HCT116 (cell line): ENCODE results near the gene BLID. TPM values are rescaled to one million over a fixed set of nuclear protein-coding genes. Genes with fewer than 3 reads are reported as not detected.

Experiments used
- ATAC-seq: fragments of 200-7000 bp; cut with Tn5 transposase; 2 replicates; pipeline ENCODE4 v1.9.1; 2020; ENCODE audit warnings: mild to moderate bottlenecking, moderate library complexity
- BruUV-seq: library from RNA; stranded (reverse); fragments of 400-500 nt; replicated peaks from 2 replicates; lab custom pipeline; 2021; lab: Mats Ljungman, UMichigan
- CTCF ChIA-PET: fragments of 300-600 bp; sonication (Branson Sonifier 250); formaldehyde crosslinking; loops from one replicate; lab custom pipeline; 2021; ENCODE audit warnings: antibody characterized with exemption; lab: Charles Lee
- POLR2A ChIA-PET: fragments of 300-600, 350-600 bp; sonication (Branson Sonifier 250); formaldehyde crosslinking; loops from one replicate; lab custom pipeline; 2021; ENCODE audit warnings: antibody characterized with exemption; lab: Charles Lee
- RAD21 ChIA-PET, 2 experiments: fragments of 300-600 bp; sonication (Branson Sonifier 250); formaldehyde crosslinking; loops; one replicate each; lab custom pipeline; 2023; ENCODE audit warnings: low total read pairs in 2 of 2; ENCODE audit not compliant: uncharacterized antibody in 2 of 2, unreplicated experiment in 2 of 2, low non-redundant PET in 1 of 2; lab: Charles Lee
- DNase-seq: peaks from one replicate; pipeline ENCODE4 v3.0.0-alpha.2; 2010; ENCODE audit warnings: low read depth, low spot score
- H2AFZ ChIP-seq: fragments of 200-600 bp; shearing (Covaris generic), sonication (generic); 2 replicates; pipeline ENCODE4 v1.6.1; 2017; ENCODE audit warnings: low read depth, mixed run types, mixed read lengths, antibody characterized with exemption, low read length; ENCODE audit not compliant: poor library complexity, severe bottlenecking
- H3K27ac ChIP-seq: 2 replicates; pipeline ENCODE4 v1.5.1; 2012; ENCODE audit warnings: low read depth, low read length
- H3K27me3 ChIP-seq: fragments of 200-600 bp; sonication (generic); 2 replicates; pipeline ENCODE4 v1.6.1; 2016; ENCODE audit warnings: mixed run types, low read length, mixed read lengths; ENCODE audit not compliant: insufficient read depth
- H3K36me3 ChIP-seq, 2 experiments: fragments of 200-500 bp in 1 of 2; fragments of 200-600 bp in 1 of 2; sonication (Bioruptor generic) in 1 of 2; sonication (generic) in 1 of 2; 2 replicates each; pipeline versions ENCODE4 v1.5.1 to v1.6.1; 2014 to 2016; ENCODE audit warnings: low read length in 2 of 2, inconsistent platforms in 1 of 2, mixed read lengths in 1 of 2, mixed run types in 1 of 2; ENCODE audit not compliant: insufficient read depth in 2 of 2, control insufficient read depth in 1 of 2
- H3K4me1 ChIP-seq, 2 experiments: fragments of 200-600 bp in 1 of 2; sonication (generic) in 1 of 2; 2 replicates each; pipeline versions ENCODE4 v1.5.1 to v1.6.1; 2012 to 2017; ENCODE audit warnings: low read length in 2 of 2, inconsistent platforms in 1 of 2, mild to moderate bottlenecking in 1 of 2, mixed read lengths in 1 of 2, mixed run types in 1 of 2, moderate library complexity in 1 of 2; ENCODE audit not compliant: insufficient read depth in 2 of 2, control insufficient read depth in 1 of 2
- H3K4me2 ChIP-seq: fragments of 200-600 bp; sonication (generic); 2 replicates; pipeline ENCODE4 v1.6.1; 2017; ENCODE audit warnings: mixed run types, low read length, mixed read lengths
- H3K4me3 ChIP-seq, 2 experiments: fragments of 200-600 bp in 1 of 2; sonication (generic) in 1 of 2; replicated peaks in 1 of 2; 2 replicates each; pipeline ENCODE4 v1.5.1; 2011 to 2016; ENCODE audit warnings: low read length in 2 of 2, control low read depth in 1 of 2, low read depth in 1 of 2, mild to moderate bottlenecking in 1 of 2, mixed read lengths in 1 of 2, mixed run types in 1 of 2
- H3K79me2 ChIP-seq: fragments of 200-600 bp; sonication (generic); 2 replicates; pipeline ENCODE4 v1.6.1; 2017; ENCODE audit warnings: mild to moderate bottlenecking, mixed run types, low read length, moderate library complexity, mixed read lengths; ENCODE audit not compliant: insufficient read depth
- H3K9ac ChIP-seq: fragments of 200-600 bp; sonication (generic); 2 replicates; pipeline ENCODE4 v1.6.1; 2016; ENCODE audit warnings: low read length, mixed read lengths
- H3K9me2 ChIP-seq: fragments of 200-600 bp; sonication (generic), shearing (Covaris generic); 2 replicates; pipeline ENCODE4 v1.6.1; 2017; ENCODE audit warnings: mixed run types, mild to moderate bottlenecking, moderate library complexity; ENCODE audit not compliant: insufficient read depth
- H3K9me3 ChIP-seq, 2 experiments: fragments of 200-500 bp in 1 of 2; fragments of 200-600 bp in 1 of 2; sonication (Bioruptor generic) in 1 of 2; sonication (generic) in 1 of 2; 2 replicates each; pipeline ENCODE4 v1.6.1; 2014 to 2017; ENCODE audit warnings: low read length in 2 of 2, mixed read lengths in 2 of 2, inconsistent platforms in 1 of 2, low read depth in 1 of 2, mild to moderate bottlenecking in 1 of 2, mixed run types in 1 of 2, moderate library complexity in 1 of 2; ENCODE audit not compliant: control insufficient read depth in 1 of 2, insufficient read depth in 1 of 2
- H4K20me1 ChIP-seq: fragments of 200-600 bp; sonication (generic), shearing (Covaris generic); 2 replicates; pipeline ENCODE4 v1.6.1; 2017; ENCODE audit warnings: mixed run types, mild to moderate bottlenecking, moderate library complexity; ENCODE audit not compliant: insufficient read depth
- CEBPB ChIP-seq: IDR thresholded peaks from 2 replicates; pipeline ENCODE4 v1.6.1; 2012; ENCODE audit warnings: low read depth
- CTCF ChIP-seq, 3 experiments: fragments of 200-600 bp in 1 of 3; sonication (generic) in 1 of 3; IDR thresholded peaks in 2 of 3; conservative IDR thresholded peaks in 1 of 3; 2 replicates each; pipeline ENCODE4 v1.5.1; 2012 to 2017; ENCODE audit warnings: low read depth in 2 of 3, low read length in 2 of 3, antibody characterized with exemption in 1 of 3, borderline replicate concordance in 1 of 3, control low read depth in 1 of 3, mild to moderate bottlenecking in 1 of 3, mixed read lengths in 1 of 3, mixed run types in 1 of 3, moderate library complexity in 1 of 3; ENCODE audit not compliant: insufficient read depth in 1 of 3
- EGR1 ChIP-seq: IDR thresholded peaks from 2 replicates; pipeline ENCODE4 v1.6.1; 2012; ENCODE audit warnings: low read depth
- EZH2 ChIP-seq: fragments of 200-600 bp; sonication (generic); IDR thresholded peaks from 2 replicates; pipeline ENCODE4 v1.6.1; 2017; ENCODE audit warnings: antibody characterized with exemption, mixed run types
- EZH2phosphoT487 ChIP-seq: fragments of 200-600 bp; IDR thresholded peaks from 2 replicates; pipeline ENCODE4 v1.6.1; 2018; ENCODE audit warnings: antibody characterized with exemption, borderline replicate concordance
- FOSL1 ChIP-seq: IDR thresholded peaks from 2 replicates; pipeline ENCODE4 v1.6.1; 2012; ENCODE audit warnings: low read depth
- POLR2A ChIP-seq: IDR thresholded peaks from 2 replicates; pipeline ENCODE4 v1.7.0; 2011; ENCODE audit warnings: borderline replicate concordance; ENCODE audit not compliant: insufficient read depth, insufficient read length; ENCODE audit errors: extremely low read depth
- POLR2AphosphoS5 ChIP-seq: IDR thresholded peaks from 2 replicates; pipeline ENCODE4 v1.6.1; 2011; ENCODE audit warnings: mild to moderate bottlenecking, low read depth, low read length, moderate library complexity
- RAD21 ChIP-seq: IDR thresholded peaks from 2 replicates; pipeline ENCODE4 v1.6.1; 2012; ENCODE audit warnings: low read depth, mild to moderate bottlenecking
- REST ChIP-seq: IDR thresholded peaks from 2 replicates; pipeline ENCODE4 v1.6.1; 2012; ENCODE audit warnings: low read depth
- SIN3A ChIP-seq: IDR thresholded peaks from 2 replicates; pipeline ENCODE4 v1.6.1; 2012; ENCODE audit warnings: low read depth
- SP1 ChIP-seq: IDR thresholded peaks from 2 replicates; pipeline ENCODE4 v1.6.1; 2012; ENCODE audit warnings: low read depth
- SRF ChIP-seq: IDR thresholded peaks from 2 replicates; pipeline ENCODE4 v1.6.1; 2012; ENCODE audit warnings: low read depth
- YY1 ChIP-seq: IDR thresholded peaks from 2 replicates; pipeline ENCODE4 v1.6.1; 2011; ENCODE audit warnings: low read length, low read depth, moderate library complexity, mild to moderate bottlenecking; ENCODE audit not compliant: insufficient replicate concordance; ENCODE audit errors: extremely low read depth
- ZBTB33 ChIP-seq: IDR thresholded peaks from 2 replicates; pipeline ENCODE4 v1.6.1; 2011; ENCODE audit warnings: mild to moderate bottlenecking, low read length, moderate library complexity; ENCODE audit not compliant: insufficient replicate concordance; ENCODE audit errors: extremely low read depth
- ZFX ChIP-seq: fragments of 450-650 bp; IDR thresholded peaks from 2 replicates; pipeline ENCODE4 v1.6.1; 2017
- ZNF274 ChIP-seq: fragments of 200-500 bp; sonication (Bioruptor generic); IDR thresholded peaks from 2 replicates; pipeline ENCODE4 v1.6.1; 2014; ENCODE audit warnings: mild to moderate bottlenecking, low read depth, low read length, inconsistent platforms
- intact Hi-C: fragments of 100-400 bp; cut with micrococcal nuclease; formaldehyde crosslinking; loops from 2 replicates; pipeline ENCODE4 v1.10.0; 2022
- total RNA-seq: library from RNA; stranded (reverse); gene quantifications from one replicate; pipeline ENCODE4 v1.2.1, GENCODE V29; 2021; ENCODE audit not compliant: unreplicated experiment
- TF ChIP-seq, protein P1 (sequence below): IDR thresholded peaks from 2 replicates; pipeline ENCODE4 v1.6.1; 2012

Gene BLID
- total RNA-seq, 1 experiment from 2014 or later, result 8.9 TPM

DNA sequence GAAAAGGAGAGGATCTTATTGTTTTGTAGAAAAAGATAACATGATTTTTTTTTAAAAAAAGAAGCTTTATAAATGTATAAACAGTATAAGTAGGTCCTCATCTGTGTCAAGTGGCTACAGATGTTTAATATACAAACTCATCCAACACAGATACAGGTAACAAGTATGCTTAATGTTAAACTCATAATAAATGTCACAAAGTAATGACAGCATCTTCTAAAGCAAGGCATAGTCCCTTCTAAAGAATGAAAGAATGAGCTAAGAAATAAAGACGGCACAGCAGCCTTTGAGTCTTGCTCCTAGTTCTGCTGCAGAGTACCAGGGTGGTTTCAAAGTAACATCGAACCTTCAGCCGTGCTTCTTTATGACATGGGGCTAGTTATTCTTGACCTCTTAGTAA lies 28.7 kb upstream of the BLID start:
- intact Hi-C loops, result no loop called here
- ATAC-seq (no peak), DNase-seq (no peak)
- Histone ChIP-seq H3K4me3 (no peak overlapping the region), H2AFZ (no peak overlapping the region), H3K27me3 (no peaks in the 10 kb centered on the region), H3K36me3 (peaks cover 0 to 25% of the 10 kb centered on the region in 2 experiments; a peak in 2 of 4 replicates), H3K9me3 (no peaks in the 10 kb centered on the region), H4K20me1 (no peaks in the 10 kb centered on the region), H3K9ac (peak overlapping the region; percentile 54), H3K4me1 (peaks cover 85 to 100% of the 10 kb centered on the region in 2 experiments), H3K4me2 (peak overlapping the region; percentile 57), H3K27ac (peak overlapping the region; percentile 95), H3K79me2 (peaks cover 100% of the 10 kb centered on the region), H3K9me2 (no peaks in the 10 kb centered on the region)
- TF ChIP-seq FOSL1 (no peak), RAD21 (no peak), ZBTB33 (no peak), EZH2phosphoT487 (no peak), CEBPB (no peak), EGR1 (no peak), CTCF (IDR thresholded peaks at IDR 0.05 in 2 of 3, conservative IDR thresholded peaks at IDR 0.05 in 1 of 3; ENCODE audit: borderline replicate concordance in 1 of 3, insufficient read depth in 1 of 3, low read depth in 2 of 3, low read length in 2 of 3) (no peak), REST (no peak), ZFX (no peak), SP1 (no peak), ZNF274 (no peak), SRF (no peak), YY1 (no peak), POLR2A (no peak), SIN3A (no peak), EZH2 (no peak), POLR2AphosphoS5 (no peak)
- TF ChIP-seq, protein P1, sequence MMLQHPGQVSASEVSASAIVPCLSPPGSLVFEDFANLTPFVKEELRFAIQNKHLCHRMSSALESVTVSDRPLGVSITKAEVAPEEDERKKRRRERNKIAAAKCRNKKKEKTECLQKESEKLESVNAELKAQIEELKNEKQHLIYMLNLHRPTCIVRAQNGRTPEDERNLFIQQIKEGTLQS, result no peak
- ChIA-PET CTCF (no interaction called here), POLR2A (interaction anchor here (0.8 to 4.2 kb wide), 4 partner anchors 10 to 42 kb away, joined by 3 to 24 read pairs (median 6); no protein-coding TSS in a partner anchor), RAD21 (no interaction called here)
- no TSS peak for BruUV-seq
